ENCODE data around the gene HYAL2. TPM values are rescaled to one million over a fixed set of nuclear protein-coding genes. Genes with fewer than 3 reads are reported as not detected.
"Not testable (repeated sequence)": the region's sequence is repeated elsewhere in the genome, so short reads cannot be mapped to it uniquely, and the experiment has no call there.

Gene HYAL2
- total RNA-seq, 1 donor from 2014 or later, result 35.9 TPM

DNA sequence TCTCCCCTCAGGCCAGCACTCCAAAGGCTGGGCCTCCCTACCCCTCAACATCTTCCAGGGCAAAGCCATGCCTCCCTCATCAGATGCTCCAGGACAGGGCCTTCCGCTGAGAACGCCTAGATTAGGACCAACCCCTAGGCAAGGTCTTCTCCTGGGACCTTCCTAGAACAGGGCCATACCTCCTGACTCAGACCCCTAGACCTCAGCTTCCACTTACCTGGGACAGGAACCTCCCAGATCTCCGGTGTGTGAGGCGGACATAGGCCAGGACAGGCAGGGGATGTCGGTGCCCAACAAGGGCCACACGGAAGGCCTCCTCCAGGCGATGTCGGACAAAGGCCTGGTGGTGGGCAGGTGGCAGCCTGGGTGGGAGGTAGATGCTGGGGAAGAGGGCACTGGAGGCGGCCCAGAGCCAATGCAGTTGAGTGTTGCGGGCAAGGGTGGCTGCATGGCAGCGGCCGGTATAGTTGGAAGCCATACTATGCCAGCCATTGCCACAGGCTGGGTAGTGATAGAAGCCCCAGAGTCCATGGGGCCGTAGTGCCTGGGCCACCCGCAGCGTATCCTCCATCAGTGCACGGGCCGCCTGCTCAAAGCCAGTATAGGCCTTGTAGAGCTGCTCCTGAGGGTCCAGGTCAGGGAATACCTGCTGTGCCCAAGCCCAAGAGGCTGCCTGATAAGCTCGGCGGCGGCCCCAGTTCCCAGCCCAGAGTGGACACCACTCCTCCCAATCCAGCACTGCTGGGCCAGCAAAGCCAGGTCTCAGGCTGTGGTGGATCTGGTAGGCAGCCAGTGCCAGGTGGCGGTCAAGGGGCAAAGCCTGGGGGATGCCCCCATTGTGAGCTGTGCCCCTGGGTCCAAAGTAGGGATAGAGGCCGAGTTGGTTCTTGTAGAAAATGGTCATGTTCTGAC lies 27.8 kb downstream of the HYAL2 start:
- FAIRE-seq (no peak), DNase-seq (ENCODE audit: low spot score in 2 of 2) (no peak)

DNA sequence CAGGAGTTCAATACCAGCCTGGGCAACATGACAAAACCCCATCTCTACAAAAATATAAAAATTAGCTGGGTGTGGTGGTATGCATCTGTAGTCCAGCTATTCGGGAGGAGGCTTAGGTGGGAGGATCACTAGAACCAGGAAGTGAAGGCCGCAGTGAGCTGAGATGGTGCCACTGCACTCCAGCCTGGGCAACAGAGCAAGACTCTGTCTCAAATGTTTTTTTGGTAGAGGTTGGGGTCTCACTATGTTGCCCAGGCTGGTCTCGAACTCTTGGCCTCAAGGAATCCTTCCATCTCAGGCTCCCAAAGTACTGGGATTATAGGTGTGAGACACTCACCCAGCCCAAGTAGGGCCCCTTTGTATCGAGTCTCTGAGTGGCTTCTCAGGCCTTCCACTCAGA lies 28.5 kb downstream of the HYAL2 start:
- FAIRE-seq, result no peak
- DNase-seq (ENCODE audit: low spot score in 2 of 2), result no peak

DNA sequence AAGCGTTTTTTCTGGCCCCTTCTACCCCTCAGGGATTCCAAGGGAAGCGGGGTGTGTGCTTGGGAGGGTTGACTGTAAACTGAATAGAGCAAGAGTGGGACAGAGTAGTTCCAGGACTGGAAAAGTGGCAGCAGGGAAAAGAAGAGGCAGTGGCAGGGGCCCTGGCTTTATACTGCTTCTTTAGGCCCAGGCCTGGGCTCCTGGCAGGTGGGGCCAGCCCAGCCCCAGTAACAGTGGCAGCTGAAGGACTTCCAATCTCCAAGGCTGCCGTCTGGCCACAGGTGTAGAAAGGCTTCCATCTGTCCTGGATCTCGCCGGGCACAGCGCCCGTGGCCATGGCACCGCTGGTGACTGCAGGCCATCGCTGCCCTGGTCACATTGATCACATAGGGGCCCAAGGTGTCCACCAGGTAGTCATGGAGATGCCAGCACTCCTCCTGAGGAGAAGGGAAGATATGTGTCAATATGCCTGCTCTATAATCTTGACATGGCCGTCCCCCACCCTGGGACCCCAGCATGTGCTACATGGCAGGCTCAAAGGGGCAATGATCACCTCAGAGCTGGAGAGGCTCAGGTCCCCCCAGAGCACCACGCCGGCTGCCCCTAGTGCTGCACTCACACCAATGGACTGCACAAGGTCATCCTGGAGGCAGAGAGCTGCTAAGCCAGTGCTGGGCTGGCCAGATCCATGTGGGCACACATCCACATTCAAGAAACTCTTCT lies 29.3 kb downstream of the HYAL2 start:
- no peak for DNase-seq (ENCODE audit: low spot score in 2 of 2)
- no peak for FAIRE-seq

DNA sequence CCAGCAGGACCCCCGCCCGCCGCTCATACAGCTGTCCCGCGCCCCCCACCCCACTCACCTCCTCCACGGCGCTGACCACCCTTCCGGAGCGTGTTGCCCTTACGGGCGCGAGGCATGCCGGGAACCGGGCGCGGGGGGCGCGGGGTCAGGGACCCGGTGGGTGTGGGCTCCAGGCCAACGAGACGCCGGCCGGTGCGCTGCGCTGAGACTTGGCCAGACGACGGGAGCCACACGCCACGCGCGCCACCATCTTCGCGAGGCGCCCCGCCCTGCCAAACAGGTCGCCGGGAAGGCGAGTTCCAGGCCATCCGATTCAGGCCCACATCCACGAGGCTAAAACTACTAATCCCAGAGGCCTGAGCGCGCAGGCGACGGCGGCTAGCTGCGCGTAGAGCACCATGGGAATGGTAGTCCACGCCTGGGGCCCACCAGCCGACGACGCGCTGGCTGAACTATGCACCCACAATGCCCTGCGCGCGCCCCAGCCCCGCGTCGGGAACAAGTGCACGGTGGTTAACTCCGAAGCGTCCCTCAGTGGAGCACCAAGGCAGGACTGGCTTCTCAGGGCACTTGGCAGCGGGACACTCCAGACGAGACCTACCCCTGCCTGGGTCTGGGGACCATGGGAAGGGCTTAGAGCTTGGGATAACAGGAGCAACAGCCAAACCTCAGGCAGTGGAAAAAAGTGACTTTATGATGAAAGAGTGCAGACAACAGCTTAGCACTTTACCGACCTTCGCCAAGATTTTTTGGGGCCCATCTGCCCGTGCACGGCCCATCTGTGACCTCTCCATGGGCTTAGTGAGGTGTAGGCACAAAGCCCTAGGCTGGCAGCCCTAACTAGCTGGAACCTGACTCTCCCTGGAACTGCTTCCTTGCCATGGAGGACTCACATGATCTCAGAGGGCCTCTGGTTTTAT lies 30.1 kb downstream of the HYAL2 start, which contains the start of gene IFRD2:
Gene IFRD2, minus strand, starts transcription at position 271 of the 920 bp plus-strand sequence. Its CDS starts 155 bp downstream, at position 116.
- FAIRE-seq (peak; percentile 43), DNase-seq (ENCODE audit: low spot score in 2 of 2) (peak; percentile 96 to 97)

DNA sequence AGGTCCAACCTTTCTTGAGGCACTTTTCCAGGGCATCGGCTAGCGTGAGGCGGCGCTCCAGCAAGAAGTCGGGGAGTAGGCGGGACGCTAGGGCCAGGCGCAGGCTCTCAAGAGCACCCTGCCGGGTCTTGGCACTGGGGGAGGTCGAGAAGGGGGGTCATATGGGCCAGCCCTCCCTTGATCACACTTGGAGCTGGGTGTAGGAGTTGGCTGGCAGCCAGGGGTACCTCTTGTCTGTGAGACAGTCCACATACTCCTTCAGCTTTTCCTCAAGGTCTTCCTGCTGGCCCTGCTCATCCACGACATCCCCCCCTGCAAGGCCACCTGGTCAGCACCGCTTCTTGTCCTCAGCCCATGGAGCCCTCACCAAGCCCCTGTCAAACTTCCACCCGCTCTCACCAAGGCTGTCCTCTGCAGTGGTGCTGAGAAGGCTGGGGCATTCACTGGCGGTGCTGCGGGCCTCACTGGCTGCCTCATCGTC lies 32.3 kb downstream of the HYAL2 start:
- DNase-seq (ENCODE audit: low spot score in 2 of 2) (no peak), FAIRE-seq (no peak)

- FAIRE-seq (no peak), DNase-seq (ENCODE audit: low spot score in 2 of 2) (no peak)
Measured at GRCh38 chr3:50289130-50289529, 33.4 kb downstream of the HYAL2 start.

DNA sequence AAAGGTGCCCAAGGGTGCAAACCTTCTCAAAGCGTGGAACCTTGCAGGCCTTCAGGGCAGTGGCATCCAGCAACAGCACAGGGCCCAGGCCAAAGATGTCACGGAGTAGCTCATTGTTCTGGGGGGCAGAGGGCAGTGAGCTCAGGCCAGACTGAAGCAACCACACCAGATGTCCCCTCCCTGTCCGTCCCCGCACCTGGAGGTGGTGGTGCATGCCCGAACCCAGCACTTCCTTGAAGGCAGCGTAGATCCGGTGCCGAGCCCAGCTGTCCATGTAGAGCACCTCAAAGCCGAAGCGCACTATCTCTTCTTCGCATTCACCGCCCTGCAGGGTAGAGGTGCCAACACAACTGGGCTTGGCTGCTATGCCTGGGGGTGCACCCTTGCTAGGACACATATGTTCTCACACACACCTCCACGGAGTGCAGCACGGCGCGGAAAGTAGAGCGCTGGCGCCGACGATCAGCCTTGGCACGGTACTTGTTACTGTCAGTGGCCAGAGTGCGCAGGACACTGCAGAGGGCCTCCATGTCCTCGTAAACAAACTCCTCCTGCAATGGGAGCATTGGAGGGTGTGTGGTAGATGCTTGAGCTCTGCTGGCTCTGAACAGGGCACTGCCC lies 34.0 kb downstream of the HYAL2 start:
- FAIRE-seq, result no peak
- no peak for DNase-seq (ENCODE audit: low spot score in 2 of 2)

- FAIRE-seq (no peak), DNase-seq (ENCODE audit: low spot score in 2 of 2) (no peak)
Measured at GRCh38 chr3:50287262-50287661, 35.3 kb downstream of the HYAL2 start.

GRCh38 chr3:50286322-50287227 lies 36.0 kb downstream of the HYAL2 start:
- DNase-seq (ENCODE audit: low spot score in 2 of 2), result no peak
- no peak for FAIRE-seq

DNA sequence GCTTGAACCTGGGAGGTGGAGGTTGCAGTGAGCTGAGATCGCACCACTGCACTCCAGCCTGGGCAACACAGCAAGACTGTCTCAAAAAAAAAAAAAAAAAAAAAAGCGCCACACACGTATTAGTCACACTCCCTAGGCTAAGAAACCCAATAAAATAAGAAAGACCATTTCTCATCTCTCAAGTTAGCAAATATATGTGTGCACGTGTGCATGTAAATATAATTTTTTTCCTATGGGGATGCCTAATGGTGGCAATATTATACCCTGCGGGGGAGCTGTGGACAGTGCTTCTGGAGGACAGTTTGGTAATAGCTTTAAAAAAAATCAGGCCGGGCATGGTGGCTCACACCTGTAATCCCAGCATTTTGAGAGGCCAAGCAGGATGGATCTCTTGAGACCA lies 38.4 kb downstream of the HYAL2 start:
- DNase-seq (ENCODE audit: low spot score in 2 of 2); FAIRE-seq: not testable (repeated sequence)

- FAIRE-seq, result no peak
- no peak for DNase-seq (ENCODE audit: low spot score in 2 of 2)
Measured at GRCh38 chr3:50279255-50280016, 43.1 kb downstream of the HYAL2 start.

- FAIRE-seq (no peak), DNase-seq (ENCODE audit: low spot score in 2 of 2) (peak in 1 of 2 donors; percentile 47)
Measured at GRCh38 chr3:50278880-50279224, 43.7 kb downstream of the HYAL2 start, which contains the start of gene LSMEM2. TSS of gene LSMEM2 (plus strand) at chr3:50279087. CDS start at chr3:50279114, 27 bp downstream.

DNA sequence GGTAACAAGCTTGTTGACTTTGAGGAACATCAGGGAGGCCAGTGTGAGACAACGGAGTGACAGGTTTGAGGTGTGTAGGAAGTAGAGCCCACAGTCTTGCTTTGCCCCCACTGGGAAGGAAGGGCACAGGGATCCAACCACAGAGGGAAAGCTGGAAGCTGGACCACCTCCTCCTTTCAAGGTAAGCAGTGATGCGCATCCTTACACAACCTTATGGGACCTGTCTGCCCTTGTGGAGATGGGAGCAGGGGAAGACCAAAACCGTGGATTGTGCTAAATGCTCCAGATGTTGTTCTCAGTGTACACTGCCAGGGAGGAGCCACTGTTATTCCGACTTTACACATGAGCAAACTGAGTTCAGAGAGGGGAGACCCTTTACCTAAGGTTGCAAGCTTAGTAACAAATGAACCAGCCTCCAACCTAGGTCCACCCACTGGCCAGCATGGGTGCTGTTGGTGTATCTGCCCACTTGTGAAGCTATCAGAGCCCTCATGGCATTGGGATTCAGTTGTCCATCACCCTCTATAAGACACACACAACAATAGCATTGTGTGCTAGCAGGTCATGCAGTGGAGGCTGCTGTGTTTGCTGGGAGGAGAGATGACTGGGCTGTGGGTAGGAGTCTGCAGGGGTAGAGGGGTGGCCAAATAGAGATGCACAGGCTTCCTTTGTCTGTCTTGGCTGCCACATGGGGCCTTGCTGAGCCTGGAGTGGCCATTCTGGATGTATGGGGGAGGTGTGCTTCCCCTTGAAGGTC lies 44.2 kb downstream of the HYAL2 start:
- FAIRE-seq (no peak), DNase-seq (ENCODE audit: low spot score in 2 of 2) (peak in 1 of 2 donors; percentile 57)

DNA sequence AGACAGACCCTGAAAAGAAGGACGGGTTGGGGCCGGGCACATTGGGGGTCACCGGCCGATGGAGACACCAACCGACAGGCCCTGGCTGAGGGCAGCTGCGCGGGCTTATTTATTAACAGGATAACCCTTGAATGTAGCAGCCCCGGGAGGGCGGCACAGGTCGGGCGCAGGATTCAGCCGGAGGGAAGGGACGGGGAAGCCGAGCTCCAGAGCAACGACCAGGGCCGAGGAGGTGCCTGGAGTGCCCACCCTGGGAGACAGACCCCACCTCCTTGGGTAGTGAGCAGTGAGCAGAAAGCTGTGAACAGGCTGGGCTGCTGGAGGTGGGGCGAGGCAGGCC lies 45.8 kb downstream of the HYAL2 start:
- DNase-seq (ENCODE audit: low spot score in 2 of 2) (no peak), FAIRE-seq (no peak)

GRCh38 chr3:50275996-50276761 lies 46.4 kb downstream of the HYAL2 start:
- peak in 1 of 2 donors; percentile 34 for DNase-seq (ENCODE audit: low spot score in 2 of 2)
- no peak for FAIRE-seq

GRCh38 chr3:50275141-50275995 lies 47.2 kb downstream of the HYAL2 start:
- peak in 1 of 2 donors; percentile 49 for DNase-seq (ENCODE audit: low spot score in 2 of 2)
- FAIRE-seq, result no peak

All from frontal cortex (tissue), 4 donors.